Fibroblast of skin of abdomen (primary cell): Measurements from ENCODE around the gene BCL11B.
"Not testable (repeated sequence)": the region's sequence is repeated elsewhere in the genome, so short reads cannot be mapped to it uniquely, and the experiment has no call there.

Experiments used
- DNase-seq: peaks from one replicate; pipeline ENCODE4 v3.0.0-alpha.2; 2013

Gene BCL11B

GRCh38 chr14:99236386-99237138, 35.4 kb downstream of the BCL11B start:
- DNase-seq = no peak

- DNase-seq = no peak
Observed at GRCh38 chr14:99235582-99236320, 36.2 kb downstream of the BCL11B start.

GRCh38 chr14:99234961-99235571, 36.9 kb downstream of the BCL11B start:
- peak; percentile 81 for DNase-seq

GRCh38 chr14:99234355-99234754, 37.6 kb downstream of the BCL11B start:
- DNase-seq = no peak

GRCh38 chr14:99233222-99234035, 38.6 kb downstream of the BCL11B start:
- no peak for DNase-seq

- no peak for DNase-seq
Observed at GRCh38 chr14:99232714-99233214, 39.2 kb downstream of the BCL11B start.

- DNase-seq = peak; percentile 87
Observed at GRCh38 chr14:99231850-99232713, 39.9 kb downstream of the BCL11B start.

- no peak for DNase-seq
Observed at GRCh38 chr14:99231161-99231849, 40.7 kb downstream of the BCL11B start.

- DNase-seq = peak; percentile 64
Observed at GRCh38 chr14:99230208-99231151, 41.5 kb downstream of the BCL11B start.

- DNase-seq = peak; percentile 51
Observed at GRCh38 chr14:99229654-99230207, 42.3 kb downstream of the BCL11B start.

- not testable (repeated sequence) for DNase-seq
Observed at GRCh38 chr14:99228760-99229159, 43.2 kb downstream of the BCL11B start.

- DNase-seq = no peak
Observed at GRCh38 chr14:99226687-99227086, 45.3 kb downstream of the BCL11B start.

- DNase-seq = peak; percentile 69
Observed at GRCh38 chr14:99225436-99226203, 46.4 kb downstream of the BCL11B start.

- no peak for DNase-seq
Observed at GRCh38 chr14:99224948-99225347, 47.0 kb downstream of the BCL11B start.

GRCh38 chr14:99224116-99224910, 47.7 kb downstream of the BCL11B start:
- no peak for DNase-seq

GRCh38 chr14:99221445-99221844, 50.6 kb downstream of the BCL11B start:
- DNase-seq = no peak
